ENCODE data around the gene REV3L. TPM values are rescaled to one million over a fixed set of nuclear protein-coding genes. Genes with fewer than 3 reads are reported as not detected.

The REV3L gene
- polyA plus RNA-seq, 1 of the 3 experiments (the other 2 are of a cell fraction), result 7.3 TPM

- TF ChIP-seq, protein P1, sequence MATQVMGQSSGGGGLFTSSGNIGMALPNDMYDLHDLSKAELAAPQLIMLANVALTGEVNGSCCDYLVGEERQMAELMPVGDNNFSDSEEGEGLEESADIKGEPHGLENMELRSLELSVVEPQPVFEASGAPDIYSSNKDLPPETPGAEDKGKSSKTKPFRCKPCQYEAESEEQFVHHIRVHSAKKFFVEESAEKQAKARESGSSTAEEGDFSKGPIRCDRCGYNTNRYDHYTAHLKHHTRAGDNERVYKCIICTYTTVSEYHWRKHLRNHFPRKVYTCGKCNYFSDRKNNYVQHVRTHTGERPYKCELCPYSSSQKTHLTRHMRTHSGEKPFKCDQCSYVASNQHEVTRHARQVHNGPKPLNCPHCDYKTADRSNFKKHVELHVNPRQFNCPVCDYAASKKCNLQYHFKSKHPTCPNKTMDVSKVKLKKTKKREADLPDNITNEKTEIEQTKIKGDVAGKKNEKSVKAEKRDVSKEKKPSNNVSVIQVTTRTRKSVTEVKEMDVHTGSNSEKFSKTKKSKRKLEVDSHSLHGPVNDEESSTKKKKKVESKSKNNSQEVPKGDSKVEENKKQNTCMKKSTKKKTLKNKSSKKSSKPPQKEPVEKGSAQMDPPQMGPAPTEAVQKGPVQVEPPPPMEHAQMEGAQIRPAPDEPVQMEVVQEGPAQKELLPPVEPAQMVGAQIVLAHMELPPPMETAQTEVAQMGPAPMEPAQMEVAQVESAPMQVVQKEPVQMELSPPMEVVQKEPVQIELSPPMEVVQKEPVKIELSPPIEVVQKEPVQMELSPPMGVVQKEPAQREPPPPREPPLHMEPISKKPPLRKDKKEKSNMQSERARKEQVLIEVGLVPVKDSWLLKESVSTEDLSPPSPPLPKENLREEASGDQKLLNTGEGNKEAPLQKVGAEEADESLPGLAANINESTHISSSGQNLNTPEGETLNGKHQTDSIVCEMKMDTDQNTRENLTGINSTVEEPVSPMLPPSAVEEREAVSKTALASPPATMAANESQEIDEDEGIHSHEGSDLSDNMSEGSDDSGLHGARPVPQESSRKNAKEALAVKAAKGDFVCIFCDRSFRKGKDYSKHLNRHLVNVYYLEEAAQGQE (IDR thresholded peaks at IDR 0.05; ENCODE audit: low read depth, low read length), result no peak
- TF ChIP-seq NFIC (IDR thresholded peaks at IDR 0.05; ENCODE audit: borderline replicate concordance), result no peak
- TF ChIP-seq MEF2A (IDR thresholded peaks at IDR 0.05; ENCODE audit: borderline replicate concordance, low read depth), result no peak
- TF ChIP-seq RCOR1 (IDR thresholded peaks at IDR 0.05; ENCODE audit: low read length), result no peak
- TF ChIP-seq FOXM1 (IDR thresholded peaks at IDR 0.05; ENCODE audit: low read depth), result no peak
- TF ChIP-seq, protein P2, sequence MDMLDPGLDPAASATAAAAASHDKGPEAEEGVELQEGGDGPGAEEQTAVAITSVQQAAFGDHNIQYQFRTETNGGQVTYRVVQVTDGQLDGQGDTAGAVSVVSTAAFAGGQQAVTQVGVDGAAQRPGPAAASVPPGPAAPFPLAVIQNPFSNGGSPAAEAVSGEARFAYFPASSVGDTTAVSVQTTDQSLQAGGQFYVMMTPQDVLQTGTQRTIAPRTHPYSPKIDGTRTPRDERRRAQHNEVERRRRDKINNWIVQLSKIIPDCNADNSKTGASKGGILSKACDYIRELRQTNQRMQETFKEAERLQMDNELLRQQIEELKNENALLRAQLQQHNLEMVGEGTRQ (IDR thresholded peaks at IDR 0.05; ENCODE audit: borderline replicate concordance, low read depth, low read length), result no peak
- no peak for TF ChIP-seq ELF1 (IDR thresholded peaks at IDR 0.05)
- no peak for TF ChIP-seq RAD21 (IDR thresholded peaks at IDR 0.05; ENCODE audit: low read length)
Observed at GRCh38 chr6:111524735-111525134, 41.7 kb upstream of the REV3L start (continued).

GRCh38 chr6:111524252-111524651 is 41.2 kb upstream of the REV3L start:
- H3K4me1 ChIP-seq (ENCODE audit: control insufficient read depth in 1 of 2, insufficient read depth in 2 of 2, low read depth in 1 of 2, low read length in 1 of 2), result peaks cover 0 to 8% of the 10 kb centered on the region in 2 experiments; a peak in 3 of 4 replicates

More at GRCh38 chr6:111524252-111524651, 41.2 kb upstream of the REV3L start:
- 0 out of 2 replicates have a peak, but pooled peaks cover 5% of the 10 kb centered on the region for H3K9me3 ChIP-seq
- H3K4me3 ChIP-seq (ENCODE audit: low read depth in 2 of 2, low read length in 1 of 2), result no peak overlapping the region
- no peak overlapping the region for H3K9ac ChIP-seq
- H3F3A ChIP-seq (replicated peaks; ENCODE audit: insufficient read depth), result no peaks in the 10 kb centered on the region
- H3K27me3 ChIP-seq (ENCODE audit: insufficient read depth), result no peaks in the 10 kb centered on the region
- 83% methylated on average over 4 of the region's 4 CpGs for WGBS (ENCODE audit: low lambda C conversion rate)
- H3K9me2 ChIP-seq, result no peaks in the 10 kb centered on the region
- no peak for TF ChIP-seq NRF1 (IDR thresholded peaks at IDR 0.05; ENCODE audit: low read depth, low read length)
- TF ChIP-seq FOXM1 (IDR thresholded peaks at IDR 0.05; ENCODE audit: low read depth), result no peak
- TF ChIP-seq JUND (IDR thresholded peaks at IDR 0.05), result no peak
- TF ChIP-seq, protein P3, sequence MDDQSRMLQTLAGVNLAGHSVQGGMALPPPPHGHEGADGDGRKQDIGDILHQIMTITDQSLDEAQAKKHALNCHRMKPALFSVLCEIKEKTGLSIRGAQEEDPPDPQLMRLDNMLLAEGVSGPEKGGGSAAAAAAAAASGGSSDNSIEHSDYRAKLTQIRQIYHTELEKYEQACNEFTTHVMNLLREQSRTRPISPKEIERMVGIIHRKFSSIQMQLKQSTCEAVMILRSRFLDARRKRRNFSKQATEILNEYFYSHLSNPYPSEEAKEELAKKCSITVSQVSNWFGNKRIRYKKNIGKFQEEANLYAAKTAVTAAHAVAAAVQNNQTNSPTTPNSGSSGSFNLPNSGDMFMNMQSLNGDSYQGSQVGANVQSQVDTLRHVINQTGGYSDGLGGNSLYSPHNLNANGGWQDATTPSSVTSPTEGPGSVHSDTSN (IDR thresholded peaks at IDR 0.05), result no peak
- no peak for TF ChIP-seq USF1 (IDR thresholded peaks at IDR 0.05; ENCODE audit: borderline replicate concordance, low read depth)
- no peak for TF ChIP-seq MXI1 (IDR thresholded peaks at IDR 0.05; ENCODE audit: low read depth, low read length)
- TF ChIP-seq ELF1 (IDR thresholded peaks at IDR 0.05), result no peak
- no peak for TF ChIP-seq CHD2 (IDR thresholded peaks at IDR 0.05; ENCODE audit: low read length, partially characterized antibody)
- TF ChIP-seq RXRA (IDR thresholded peaks at IDR 0.05; ENCODE audit: borderline replicate concordance, low read depth), result no peak
- no peaks in the 10 kb centered on the region for H4K20me1 ChIP-seq (ENCODE audit: insufficient read depth)
- H3K4me2 ChIP-seq, result no peak overlapping the region
- no peak overlapping the region for H3K27ac ChIP-seq (ENCODE audit: low read depth in 2 of 2, low read length in 1 of 2)
- DNase-seq, result no peak
- ChIA-PET CTCF (interaction anchor here (0.8 kb wide), 1 partner anchor 17 kb away, joined by 3 read pairs; no protein-coding TSS in a partner anchor), POLR2A (interaction anchor here (0.8 kb wide), 1 partner anchor 43 kb away, joined by 4 read pairs; no protein-coding TSS in a partner anchor)
- peaks cover 0 to 4% of the 10 kb centered on the region in 2 experiments for H3K36me3 ChIP-seq (replicated peaks in 1 of 2; ENCODE audit: control insufficient read depth in 1 of 2, insufficient read depth in 2 of 2, low read length in 1 of 2)
- 0 out of 2 replicates have a peak, but pooled peaks cover 10% of the 10 kb centered on the region for H3K79me2 ChIP-seq (ENCODE audit: insufficient read depth)
- H2AFZ ChIP-seq (ENCODE audit: low read depth), result no peak overlapping the region
